Mucosa of rectum (tissue), 2 donors: ENCODE results near the gene CCDC63.
"Not testable (repeated sequence)": the region's sequence is repeated elsewhere in the genome, so short reads cannot be mapped to it uniquely, and the experiment has no call there.

Experiments
- H3K27ac ChIP-seq, 2 donors: one replicate each; pipeline ENCODE4 v1.7.0; 2013; ENCODE audit warnings: inconsistent platforms in 2 of 2, low read depth in 2 of 2, low read length in 2 of 2
- H3K27me3 ChIP-seq, 2 donors: one replicate each; pipeline ENCODE4 v1.7.0; 2013; ENCODE audit warnings: low read length in 2 of 2; ENCODE audit not compliant: control insufficient read depth in 2 of 2, insufficient read depth in 2 of 2
- H3K36me3 ChIP-seq, 2 donors: one replicate each; pipeline ENCODE4 v1.7.0; 2013; ENCODE audit warnings: low read length in 2 of 2; ENCODE audit not compliant: control insufficient read depth in 2 of 2, insufficient read depth in 2 of 2
- H3K4me1 ChIP-seq, 2 donors: one replicate each; pipeline ENCODE4 v1.7.0; 2013; ENCODE audit warnings: low read length in 2 of 2, mild to moderate bottlenecking in 1 of 2; ENCODE audit not compliant: control insufficient read depth in 2 of 2, insufficient read depth in 2 of 2
- H3K4me3 ChIP-seq, 2 donors: one replicate each; pipeline ENCODE4 v1.7.0; 2013; ENCODE audit warnings: low read length in 2 of 2
- H3K9ac ChIP-seq, 2 donors: one replicate each; pipeline ENCODE4 v1.7.0; 2013; ENCODE audit warnings: low read length in 2 of 2, low read depth in 1 of 2, mild to moderate bottlenecking in 1 of 2
- H3K9me3 ChIP-seq, 2 donors: one replicate each; pipeline ENCODE4 v1.7.0; 2013; ENCODE audit warnings: low read length in 2 of 2; ENCODE audit not compliant: control insufficient read depth in 2 of 2
- donor health status: healthy.
- donor health status: Normal muscosa, but diverticular disease.

CCDC63 gene

DNA sequence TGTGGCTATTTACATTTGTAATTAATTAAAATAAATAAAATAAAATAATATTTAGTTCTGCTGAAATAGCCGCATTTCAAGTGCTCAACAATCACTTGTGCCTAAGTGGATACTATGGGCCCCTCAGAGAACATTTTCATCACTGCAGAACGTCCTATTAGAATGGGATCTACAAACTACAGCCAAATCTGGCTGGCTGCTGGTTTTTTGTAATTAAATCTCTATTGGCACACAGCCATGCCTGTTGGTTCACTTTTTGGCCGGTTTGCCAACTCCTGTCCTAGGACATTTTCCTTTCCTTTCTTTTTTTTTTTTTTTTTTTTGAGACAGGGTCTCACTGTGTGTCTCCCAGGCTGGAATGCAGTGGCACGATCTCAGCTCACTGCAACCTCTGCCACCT is 9.8 kb downstream of the CCDC63 start:
- Histone ChIP-seq H3K9me3 (no peaks in the 10 kb centered on the region), H3K4me1 (no peaks in the 10 kb centered on the region), H3K4me3 (no peak overlapping the region), H3K27ac (no peak overlapping the region), H3K27me3 (no peaks in the 10 kb centered on the region), H3K36me3 (no peaks in the 10 kb centered on the region), H3K9ac (no peak overlapping the region)

DNA sequence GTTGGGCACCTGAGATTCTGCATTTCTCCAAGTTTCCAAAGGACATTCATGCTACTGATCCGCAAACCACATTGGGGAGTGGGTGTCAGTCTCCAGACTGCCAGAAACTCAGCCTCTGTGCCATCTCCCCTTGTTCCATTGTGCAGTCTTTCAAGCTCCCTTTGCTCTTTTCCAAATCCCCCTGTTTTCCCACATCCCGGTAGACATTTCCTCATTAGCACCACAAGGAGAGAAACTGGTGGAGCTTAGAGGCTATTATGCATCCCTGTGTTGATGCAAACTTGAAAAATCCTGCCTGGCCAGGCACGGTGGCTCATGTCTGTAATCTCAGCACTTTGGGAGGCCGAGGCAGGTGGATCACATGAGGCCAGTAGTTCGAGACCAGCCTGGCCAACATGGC is 10.7 kb downstream of the CCDC63 start:
- Histone ChIP-seq H3K27me3 (no peaks in the 10 kb centered on the region), H3K9me3 (no peaks in the 10 kb centered on the region), H3K9ac (no peak overlapping the region), H3K4me3 (no peak overlapping the region), H3K27ac (no peak overlapping the region), H3K4me1 (no peaks in the 10 kb centered on the region), H3K36me3 (no peaks in the 10 kb centered on the region)

DNA sequence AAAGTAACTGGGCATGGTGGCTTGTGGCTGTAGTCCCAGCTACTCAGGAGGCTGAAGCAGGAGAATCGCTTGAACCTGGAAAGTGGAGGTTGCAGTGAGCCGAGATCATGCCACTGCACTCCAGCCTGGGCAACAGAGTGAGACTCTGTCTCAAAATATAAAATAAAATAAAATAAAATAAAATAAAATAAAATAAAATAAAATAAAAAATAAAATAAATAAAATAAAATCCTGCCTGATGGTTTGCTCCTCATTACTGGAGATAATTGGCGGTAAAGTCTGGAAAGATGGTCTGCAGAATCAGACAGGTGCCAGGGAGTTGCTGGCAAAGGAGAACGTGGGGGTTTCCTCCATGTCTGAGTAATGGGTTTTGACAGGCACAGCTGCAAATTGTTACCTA is 11.2 kb downstream of the CCDC63 start:
- H3K36me3 ChIP-seq, H3K27me3 ChIP-seq, H3K27ac ChIP-seq, H3K9me3 ChIP-seq, H3K4me1 ChIP-seq, H3K9ac ChIP-seq, H3K4me3 ChIP-seq: not testable (repeated sequence)

- Histone ChIP-seq H3K9ac (no peak overlapping the region), H3K36me3 (no peaks in the 10 kb centered on the region)
Observed at GRCh38 chr12:110858848-110859247, 12.1 kb downstream of the CCDC63 start.

GRCh38 chr12:110860833-110861296 is 14.1 kb downstream of the CCDC63 start:
- Histone ChIP-seq H3K9ac (no peak overlapping the region), H3K27ac (no peak overlapping the region), H3K9me3 (no peaks in the 10 kb centered on the region), H3K4me1 (no peaks in the 10 kb centered on the region), H3K36me3 (no peaks in the 10 kb centered on the region), H3K4me3 (no peak overlapping the region), H3K27me3 (no peaks in the 10 kb centered on the region)

More at GRCh38 chr12:110858848-110859247, 12.1 kb downstream of the CCDC63 start:
- no peak overlapping the region for H3K4me3 ChIP-seq
- no peaks in the 10 kb centered on the region for H3K27me3 ChIP-seq
- no peak overlapping the region for H3K27ac ChIP-seq
- H3K4me1 ChIP-seq = no peaks in the 10 kb centered on the region
- no peaks in the 10 kb centered on the region for H3K9me3 ChIP-seq

DNA sequence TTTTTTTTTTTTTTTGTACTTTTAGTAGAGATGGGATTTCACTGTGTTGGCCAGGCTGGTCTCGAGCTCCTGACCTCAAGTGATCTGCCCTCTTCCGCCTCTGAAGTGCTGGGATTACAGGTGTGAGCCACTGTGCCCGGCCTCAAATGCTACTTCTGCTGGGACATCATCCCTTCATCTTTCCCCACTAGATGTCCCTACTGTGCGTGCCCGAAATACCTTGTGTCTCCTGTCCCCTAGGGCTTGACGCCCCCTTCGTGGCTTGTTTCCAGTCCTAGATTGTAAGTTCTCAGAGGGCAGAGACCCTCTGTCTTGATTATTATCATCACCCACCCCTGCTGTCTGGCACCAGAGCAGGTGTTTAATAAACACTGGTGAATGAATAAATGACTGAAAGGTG is 14.9 kb downstream of the CCDC63 start:
- H3K9me3 ChIP-seq = no peaks in the 10 kb centered on the region
- no peak overlapping the region for H3K4me3 ChIP-seq
- H3K4me1 ChIP-seq = no peaks in the 10 kb centered on the region
- no peak overlapping the region for H3K9ac ChIP-seq
- no peaks in the 10 kb centered on the region for H3K27me3 ChIP-seq
- H3K36me3 ChIP-seq = no peaks in the 10 kb centered on the region
- no peak overlapping the region for H3K27ac ChIP-seq

- Histone ChIP-seq H3K9ac (no peak overlapping the region), H3K27me3 (no peaks in the 10 kb centered on the region), H3K9me3 (no peaks in the 10 kb centered on the region), H3K36me3 (no peaks in the 10 kb centered on the region), H3K27ac (no peak overlapping the region), H3K4me1 (no peaks in the 10 kb centered on the region), H3K4me3 (no peak overlapping the region)
Observed at GRCh38 chr12:110862329-110862728, 15.5 kb downstream of the CCDC63 start.

GRCh38 chr12:110863161-110863560 is 16.4 kb downstream of the CCDC63 start:
- H3K27me3 ChIP-seq = no peaks in the 10 kb centered on the region
- H3K36me3 ChIP-seq = no peaks in the 10 kb centered on the region
- H3K9me3 ChIP-seq = no peaks in the 10 kb centered on the region
- H3K27ac ChIP-seq = no peak overlapping the region
- no peak overlapping the region for H3K4me3 ChIP-seq
- H3K9ac ChIP-seq = no peak overlapping the region
- H3K4me1 ChIP-seq = no peaks in the 10 kb centered on the region

- Histone ChIP-seq H3K9ac (no peak overlapping the region), H3K4me3 (no peak overlapping the region), H3K27ac (no peak overlapping the region), H3K27me3 (no peaks in the 10 kb centered on the region), H3K9me3 (no peaks in the 10 kb centered on the region), H3K36me3 (no peaks in the 10 kb centered on the region), H3K4me1 (no peaks in the 10 kb centered on the region)
Observed at GRCh38 chr12:110865521-110865920, 18.7 kb downstream of the CCDC63 start.

DNA sequence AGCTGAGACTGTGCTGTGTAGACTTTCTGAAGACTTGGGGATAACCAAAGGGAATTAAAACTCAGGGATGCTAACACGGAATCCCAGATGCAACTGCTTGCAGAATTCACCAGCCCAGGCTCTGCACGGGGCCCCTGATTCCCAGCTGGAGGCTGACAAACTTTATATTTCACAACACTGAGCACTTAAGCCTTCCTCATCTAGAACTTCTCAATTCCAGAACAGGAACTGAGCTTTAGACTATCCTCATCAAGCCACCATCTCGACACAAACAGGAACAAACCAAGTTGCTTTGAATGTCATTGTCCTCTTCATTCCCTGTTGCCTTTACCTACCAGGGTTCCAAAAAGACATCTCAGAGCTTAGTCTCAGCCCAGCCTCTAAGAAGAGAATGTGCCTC is 22.2 kb downstream of the CCDC63 start:
- Histone ChIP-seq H3K4me1 (no peaks in the 10 kb centered on the region), H3K9me3 (no peaks in the 10 kb centered on the region), H3K27me3 (no peaks in the 10 kb centered on the region), H3K9ac (no peak overlapping the region), H3K4me3 (no peak overlapping the region), H3K27ac (no peak overlapping the region), H3K36me3 (no peaks in the 10 kb centered on the region)

GRCh38 chr12:110869803-110870202 is 23.0 kb downstream of the CCDC63 start:
- H3K9ac ChIP-seq = no peak overlapping the region
- no peaks in the 10 kb centered on the region for H3K4me1 ChIP-seq
- no peaks in the 10 kb centered on the region for H3K27me3 ChIP-seq
- no peak overlapping the region for H3K27ac ChIP-seq
- no peaks in the 10 kb centered on the region for H3K36me3 ChIP-seq
- H3K9me3 ChIP-seq = no peaks in the 10 kb centered on the region
- no peak overlapping the region for H3K4me3 ChIP-seq
